ENCODE data around the gene BCL11B.

BCL11B gene

DNA sequence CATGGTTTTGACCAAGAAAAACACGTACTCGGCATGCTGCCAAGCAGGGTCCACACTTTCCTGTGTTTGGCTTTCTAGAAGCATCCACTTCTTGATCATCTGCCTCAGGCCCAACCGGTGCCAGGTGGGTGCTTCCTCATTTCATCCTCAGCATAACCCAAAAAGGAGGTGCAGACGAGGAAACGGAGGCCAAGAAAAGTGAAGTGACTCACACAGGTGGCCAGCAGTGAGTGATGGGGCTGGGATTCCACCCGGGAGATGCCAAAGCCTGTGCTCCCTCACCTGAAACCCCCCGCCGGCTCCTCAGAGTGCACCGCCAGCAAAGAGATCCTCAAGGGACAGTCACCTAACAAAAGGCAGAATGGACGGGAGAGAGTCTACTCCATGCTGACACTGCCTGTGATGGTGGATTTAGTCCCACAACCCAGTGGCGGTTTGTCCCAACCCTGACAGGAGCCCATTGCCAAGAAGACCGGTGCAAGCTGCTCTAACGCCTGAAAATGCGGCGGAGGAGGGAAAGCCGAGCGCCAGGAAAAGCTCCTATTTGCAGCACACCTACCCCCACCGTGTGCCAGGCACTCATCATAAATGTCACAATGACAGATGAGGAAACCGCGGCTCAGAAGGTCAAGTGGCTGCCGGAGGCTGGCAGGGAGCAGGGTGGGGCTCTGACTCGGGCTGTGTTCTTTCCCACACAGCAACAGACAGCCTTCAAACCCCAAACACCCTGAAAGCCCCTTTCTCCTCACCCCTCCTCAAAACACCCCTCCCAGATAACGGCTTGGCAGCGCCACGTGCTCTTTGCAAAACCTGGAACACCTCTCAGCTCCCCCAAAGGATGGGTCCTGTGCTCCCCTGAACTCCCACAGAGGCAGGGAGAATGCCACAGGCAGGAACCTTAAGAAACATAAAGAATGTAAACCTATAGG is 18.8 kb downstream of the BCL11B start:
- DNase-seq, result no peak

DNA sequence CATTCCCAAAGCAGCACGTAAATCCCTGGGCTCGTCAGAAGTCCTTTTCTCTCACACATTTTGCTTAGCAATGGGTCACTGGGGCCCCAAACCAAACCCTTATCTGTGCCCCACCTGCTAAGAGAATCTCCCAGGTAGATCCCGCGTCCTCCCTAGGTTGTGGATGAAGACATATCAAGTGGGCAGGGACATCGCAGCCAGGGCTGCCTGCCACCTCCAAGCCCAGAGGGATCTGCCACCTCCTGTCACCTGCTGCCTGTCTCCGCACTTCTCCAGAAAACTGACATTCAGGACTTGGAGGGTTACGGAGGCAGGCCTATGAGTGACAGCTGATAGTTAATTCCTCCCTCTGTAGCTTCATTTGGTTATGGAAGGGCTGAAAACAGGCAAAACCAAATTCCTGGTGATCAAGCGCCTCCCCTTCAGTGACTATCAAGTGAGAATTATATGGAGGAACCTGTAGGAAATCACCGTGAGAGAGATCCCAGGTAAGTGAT is 19.5 kb downstream of the BCL11B start:
- DNase-seq, result no peak

DNA sequence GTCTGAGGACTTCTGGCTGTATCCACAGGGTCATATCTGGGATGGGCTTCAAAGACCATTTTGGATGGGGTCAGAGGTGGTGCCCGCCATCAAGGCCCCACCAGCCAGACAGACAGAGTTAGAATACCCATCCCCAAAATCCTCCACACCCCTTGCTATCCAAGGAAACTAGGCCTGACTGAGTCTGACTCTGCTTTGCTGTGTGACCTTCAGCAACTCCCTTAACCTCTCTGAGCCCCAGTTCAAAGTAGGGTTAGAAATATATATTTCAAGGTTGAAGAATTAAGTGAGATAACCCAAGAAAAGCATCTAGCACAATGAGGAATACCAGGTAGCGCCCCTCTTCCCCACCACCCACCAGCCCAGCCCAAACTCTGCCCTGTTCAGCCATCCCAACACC is 20.3 kb downstream of the BCL11B start:
- no peak for DNase-seq

DNA sequence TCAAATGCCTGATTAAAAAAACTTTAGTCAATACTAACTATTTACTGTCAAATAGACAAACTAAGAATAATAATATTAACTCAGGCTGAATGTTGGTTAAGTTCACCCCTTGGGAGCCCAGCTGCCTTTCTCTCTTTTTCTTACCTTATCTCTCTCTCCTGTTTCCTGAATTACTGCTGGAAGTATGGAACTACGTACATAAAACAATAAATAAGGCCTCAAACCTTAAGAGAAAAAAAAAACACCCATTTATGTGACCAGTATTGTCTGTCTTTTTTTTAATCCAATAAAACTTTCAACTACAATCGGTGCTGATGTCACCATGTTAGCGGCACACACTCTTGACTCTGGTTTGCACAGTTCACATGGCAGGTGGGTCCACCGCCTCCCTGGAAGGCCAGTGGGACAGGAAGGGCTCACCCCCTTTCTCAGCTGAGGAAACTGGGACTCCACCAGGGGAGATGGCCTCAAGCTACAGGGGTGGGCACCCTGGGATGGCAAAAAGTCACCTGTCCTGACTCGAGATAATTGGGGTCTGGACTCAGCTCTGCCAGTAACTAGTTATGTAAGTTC is 21.3 kb downstream of the BCL11B start:
- DNase-seq, result no peak

DNA sequence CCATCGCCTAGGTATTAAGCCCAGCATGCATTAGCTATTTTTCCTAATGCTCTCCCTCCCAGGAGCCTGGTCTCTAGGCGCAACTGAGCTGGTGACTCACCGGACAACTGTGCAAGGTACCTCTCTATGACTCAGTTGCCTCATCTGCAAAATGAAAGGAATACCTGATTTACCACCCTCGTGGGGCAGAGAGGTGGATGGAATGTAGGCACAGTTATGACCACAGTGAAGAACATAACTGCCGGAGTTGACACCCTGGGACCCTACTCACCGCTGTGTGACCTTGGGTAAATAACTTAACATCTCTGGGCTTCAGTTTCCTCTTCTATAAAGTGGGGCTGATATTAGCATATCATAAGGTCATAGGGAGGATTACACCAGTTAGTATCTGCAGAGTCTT is 22.6 kb downstream of the BCL11B start:
- DNase-seq, result no peak

DNA sequence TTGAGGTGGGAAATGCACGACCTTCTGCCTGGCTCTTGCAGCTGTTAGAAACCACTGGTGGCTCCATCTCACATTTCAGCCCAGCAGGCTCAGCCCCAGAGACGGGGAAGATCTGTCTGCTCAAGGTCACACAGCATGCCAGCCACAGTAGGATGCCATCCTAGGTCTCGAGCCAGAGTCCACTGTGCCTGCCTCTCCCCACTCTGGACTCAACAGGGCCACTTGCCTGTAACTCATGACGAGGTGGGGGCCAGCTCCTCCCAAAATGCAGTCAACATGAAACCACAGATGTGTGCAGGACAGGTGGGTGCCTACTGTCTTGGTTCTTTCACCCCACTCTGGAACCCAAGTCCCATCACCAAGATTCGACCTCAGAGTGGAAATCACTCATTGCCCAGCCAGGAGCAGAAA is 23.2 kb downstream of the BCL11B start:
- no peak for DNase-seq

DNA sequence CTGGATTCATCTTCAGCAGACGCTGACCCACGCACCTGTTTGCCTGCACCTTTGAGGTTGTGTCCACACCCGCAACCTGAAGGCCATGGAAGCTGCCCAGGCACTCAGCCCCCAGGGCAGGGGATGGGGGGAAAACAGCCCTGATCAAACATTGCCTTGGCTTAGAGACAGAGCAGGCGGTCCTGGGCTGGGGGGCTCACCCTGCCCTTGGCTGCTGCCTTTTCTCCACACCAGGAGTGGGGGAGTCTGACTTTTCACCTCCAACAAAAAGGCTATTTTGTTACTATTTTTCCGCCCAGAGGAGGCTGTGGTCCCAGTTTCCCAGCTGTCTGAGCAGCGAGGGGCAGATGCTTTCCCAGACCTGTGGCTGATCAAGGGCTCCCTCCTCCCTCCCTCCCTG is 24.2 kb downstream of the BCL11B start:
- DNase-seq, result no peak

DNA sequence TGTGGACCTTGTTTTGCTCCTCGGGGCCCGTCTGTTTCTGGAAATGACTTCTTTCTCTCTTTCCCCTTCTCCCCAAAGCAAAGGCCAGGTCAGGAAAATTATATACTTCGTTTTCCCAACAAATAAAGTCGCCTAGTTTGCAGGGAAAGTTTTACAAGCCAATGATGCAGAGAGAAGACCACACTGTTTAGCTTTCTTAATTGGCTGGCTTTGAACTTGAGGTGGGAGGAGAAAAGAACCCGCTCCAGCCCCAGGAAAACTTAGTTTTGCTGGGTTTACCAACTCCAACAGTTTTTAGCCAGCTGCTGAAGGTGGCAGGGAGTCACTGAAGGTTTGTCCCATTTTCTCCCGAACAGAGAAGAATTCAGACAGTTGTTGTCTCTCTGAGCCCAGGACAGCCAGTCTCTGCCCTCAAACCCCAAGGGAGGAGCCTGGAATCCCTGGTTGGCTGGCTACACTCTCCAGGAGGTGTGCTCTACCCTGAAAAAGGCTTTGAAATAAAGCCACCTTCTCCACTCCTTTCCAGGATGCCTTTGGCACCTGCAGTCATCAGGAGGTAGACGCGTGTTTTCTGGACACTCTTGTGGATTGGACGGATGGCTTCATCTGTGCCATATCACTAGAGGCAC is 24.8 kb downstream of the BCL11B start:
- DNase-seq, result no peak

DNA sequence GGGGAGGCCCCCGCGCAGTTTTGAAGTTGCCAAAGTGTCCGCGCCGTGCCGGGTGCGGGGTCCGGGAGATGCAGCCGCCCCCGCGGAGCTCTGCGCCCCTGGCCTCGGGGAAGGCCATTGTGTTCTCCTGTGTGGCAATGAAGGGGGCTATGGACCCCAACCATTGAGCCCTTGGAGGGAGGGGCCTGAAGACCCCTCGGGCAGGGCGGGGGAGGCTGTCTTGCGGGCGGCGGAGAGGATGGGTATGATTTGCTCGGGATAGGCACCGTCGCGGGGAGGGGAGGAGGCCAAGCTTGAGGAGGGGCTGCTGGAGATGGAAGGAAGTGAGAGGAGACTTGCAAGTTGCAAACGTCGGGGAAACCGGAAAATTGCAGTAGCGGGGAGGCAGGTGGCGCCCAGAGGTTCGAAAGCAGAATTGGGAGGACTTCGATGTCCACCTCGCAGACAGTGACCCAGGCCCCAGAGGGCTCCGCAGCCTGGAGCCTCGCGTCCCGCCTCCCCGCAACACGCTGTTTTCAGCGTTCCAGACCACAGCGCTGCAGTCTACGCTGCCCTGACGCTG is 25.4 kb downstream of the BCL11B start:
- DNase-seq, result no peak

DNA sequence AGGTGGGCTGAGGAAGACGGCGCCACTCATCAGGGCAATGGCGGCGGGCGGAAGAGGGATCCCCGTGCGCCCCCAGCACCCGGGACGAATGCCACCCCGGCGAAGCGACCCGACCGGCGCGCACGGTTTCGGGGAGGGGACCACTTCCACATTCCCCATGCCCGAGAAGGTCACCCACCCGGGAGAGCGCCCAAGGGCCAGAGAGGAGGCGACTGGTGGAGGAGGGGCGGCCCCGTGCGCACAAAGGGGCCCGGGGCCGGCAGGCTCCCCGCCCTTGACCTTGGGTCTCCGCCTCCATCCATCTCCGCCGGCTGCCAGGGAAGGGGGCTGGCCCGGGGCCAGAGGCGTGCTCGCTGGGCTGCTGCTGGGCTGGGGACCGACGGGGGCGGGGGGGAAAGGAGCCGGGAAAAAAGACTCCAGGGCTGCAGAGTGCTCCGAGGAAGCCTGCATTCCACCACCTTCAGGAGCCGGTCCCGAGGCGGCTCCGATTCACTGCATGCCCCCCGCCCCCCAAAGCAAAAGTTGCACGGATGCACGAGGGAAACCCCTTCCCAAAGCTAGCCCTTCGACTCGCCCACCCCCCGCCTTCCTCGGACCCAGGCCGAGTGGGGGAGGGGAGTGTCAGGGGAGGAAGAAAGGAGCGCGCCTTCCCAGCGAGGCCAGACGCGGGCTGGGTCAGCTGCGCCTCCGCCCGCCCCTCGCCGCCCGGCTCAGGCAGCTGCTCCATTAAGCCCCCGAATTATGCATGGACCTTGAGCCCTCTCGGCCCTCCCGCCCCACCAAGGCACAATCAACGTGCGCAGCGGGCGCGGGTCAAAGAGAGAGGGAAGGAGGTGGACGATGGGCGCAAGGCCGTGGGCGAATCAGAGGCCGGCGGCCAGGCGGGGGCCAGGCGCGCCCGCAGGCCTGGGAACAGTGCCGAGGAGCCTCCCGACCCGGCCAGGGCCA is 26.2 kb downstream of the BCL11B start:
- DNase-seq, result no peak

DNA sequence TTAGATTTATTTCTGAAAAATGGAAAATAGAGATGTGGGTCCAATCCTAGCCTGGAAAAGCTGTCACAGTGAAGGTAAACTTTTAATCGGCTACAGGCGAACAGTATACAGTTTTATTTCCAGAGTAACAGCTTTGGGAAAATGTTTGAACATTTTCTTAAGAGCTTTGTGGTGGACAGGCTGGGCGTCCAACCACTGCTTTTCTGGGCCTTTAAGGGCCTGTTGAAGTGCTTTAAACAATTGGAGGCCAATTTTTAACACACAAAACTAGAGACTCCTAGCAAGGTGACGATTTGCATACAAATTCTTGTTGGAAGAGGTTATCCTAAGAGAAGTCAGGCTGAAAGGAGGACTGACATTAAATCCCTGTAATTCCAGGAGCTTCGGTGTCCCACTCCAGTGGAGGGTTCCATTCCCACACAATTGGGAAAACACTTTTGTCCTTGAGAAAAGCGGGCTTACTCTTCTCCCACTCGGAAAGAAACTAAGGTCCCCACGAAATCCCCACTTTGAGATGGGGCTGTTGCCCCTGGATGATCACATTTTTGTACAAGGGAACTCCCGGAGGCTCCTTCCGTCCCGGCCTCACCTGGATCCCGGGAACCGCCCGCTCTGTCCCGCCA is 26.9 kb downstream of the BCL11B start:
- DNase-seq, result no peak

DNA sequence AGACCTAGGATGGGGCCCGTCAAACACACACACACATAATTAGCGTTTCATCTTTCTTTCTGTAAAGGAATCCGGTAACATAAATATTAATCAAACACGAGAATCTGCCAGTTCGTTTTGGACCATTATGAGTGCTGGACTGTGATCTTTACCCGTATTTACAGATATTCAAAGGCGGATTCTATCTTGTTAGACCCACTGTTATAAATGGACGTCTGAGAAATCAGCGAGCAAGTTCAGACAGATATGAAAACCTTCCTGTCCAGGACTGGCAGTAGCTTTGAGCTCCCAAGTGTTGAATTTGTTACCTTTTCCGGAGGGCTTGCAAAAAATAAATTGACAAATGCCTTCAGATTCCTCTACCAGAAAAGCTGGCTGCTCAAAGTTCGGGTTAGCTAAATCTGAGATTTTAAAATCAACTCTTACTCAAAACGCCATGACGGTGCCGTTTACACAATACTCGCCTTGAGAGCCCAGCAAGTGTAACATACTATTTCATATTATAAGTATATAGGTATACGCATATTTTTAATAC is 27.6 kb downstream of the BCL11B start:
- DNase-seq, result no peak

DNA sequence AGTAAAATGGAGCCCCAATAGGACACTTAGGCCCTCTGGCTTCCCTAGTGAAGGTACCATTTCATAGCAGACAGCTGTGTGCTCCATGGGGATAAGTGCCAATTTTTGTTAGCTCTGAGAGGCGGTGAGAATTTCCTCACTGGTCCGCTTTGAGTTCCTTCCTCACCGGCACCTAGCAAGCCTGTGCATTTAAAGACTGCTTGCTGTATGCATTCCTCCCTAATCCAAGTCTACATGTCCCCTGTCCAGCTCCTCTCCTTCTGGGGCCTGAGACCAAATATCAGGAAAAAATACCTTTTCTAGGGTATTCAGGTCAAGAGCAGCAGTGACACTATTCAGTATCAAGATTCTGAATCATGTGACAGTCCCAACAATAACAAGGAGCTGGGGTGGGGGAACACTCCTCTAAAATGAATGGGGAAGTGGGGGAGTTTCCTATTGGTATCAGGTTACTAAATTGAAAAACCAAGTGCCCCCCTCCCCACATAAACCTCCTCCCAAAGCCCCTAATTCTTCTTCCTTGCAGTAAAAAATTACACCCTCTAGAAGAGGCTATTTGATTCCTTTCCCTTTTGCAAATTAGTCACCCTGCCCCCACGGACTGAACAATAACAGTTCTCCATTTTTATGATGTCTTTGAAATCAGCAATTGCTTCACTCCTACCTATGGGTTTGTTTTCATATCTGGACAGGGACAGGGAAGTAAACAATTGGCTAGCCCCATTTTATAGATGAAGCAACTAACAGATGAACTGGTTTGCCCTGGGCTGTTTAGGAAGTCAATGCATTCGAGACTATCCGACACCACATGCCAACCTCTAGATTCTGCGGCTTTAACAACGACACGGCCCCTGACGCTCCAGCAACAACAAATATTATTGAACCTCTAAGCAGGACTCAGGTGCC is 28.9 kb downstream of the BCL11B start:
- DNase-seq, result no peak

DNA sequence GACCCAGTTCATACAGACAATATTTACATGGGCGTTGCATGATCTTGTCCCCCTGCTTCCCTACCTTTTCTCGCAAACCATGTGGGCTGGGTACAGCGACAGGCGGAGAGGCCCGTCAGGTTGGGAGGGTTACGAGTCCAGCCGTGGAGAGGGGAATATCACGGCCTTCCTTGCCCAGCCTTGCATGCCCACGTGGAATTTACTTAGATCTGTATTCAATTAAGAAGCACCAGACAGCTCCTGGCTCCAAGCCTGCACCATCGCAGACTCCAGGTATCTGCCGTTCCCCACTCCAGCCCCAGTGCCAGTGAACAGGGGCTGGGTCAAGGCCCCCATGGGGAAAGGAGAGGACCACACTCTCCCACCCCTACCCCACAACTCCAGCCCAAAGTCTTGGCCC is 29.8 kb downstream of the BCL11B start:
- no peak for DNase-seq

DNA sequence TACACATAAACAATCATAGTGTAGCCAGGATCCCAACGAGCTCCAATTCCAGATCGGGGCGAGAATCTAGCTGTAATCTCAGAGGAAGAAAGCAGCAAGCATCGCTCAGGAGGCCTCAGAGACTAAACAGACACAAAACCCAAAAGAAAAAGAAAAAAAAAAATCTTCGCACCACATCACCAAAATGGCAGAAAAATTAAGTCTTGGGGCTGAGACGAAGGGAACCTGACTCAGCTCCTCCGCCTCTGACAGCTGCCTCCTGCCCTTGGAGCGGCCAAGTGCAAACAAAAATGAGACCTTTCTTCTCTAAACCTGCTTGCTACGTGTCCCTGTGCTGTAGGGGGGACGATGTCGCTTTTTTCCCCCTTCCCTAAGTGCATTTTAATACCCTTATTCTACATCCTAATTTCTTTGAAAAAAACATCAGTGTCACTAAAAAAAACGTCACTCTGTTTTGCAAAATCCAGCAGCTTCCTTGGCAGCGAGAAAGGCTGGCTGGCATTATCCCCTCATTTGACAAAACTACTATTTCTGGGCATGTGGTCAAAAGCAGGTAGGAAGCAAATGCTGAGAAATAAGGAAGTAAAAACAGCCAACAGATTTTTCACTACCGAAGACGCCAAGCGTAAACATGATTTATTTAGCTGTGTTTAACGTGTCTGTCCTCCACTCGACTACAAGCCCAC is 30.5 kb downstream of the BCL11B start:
- no peak for DNase-seq

DNA sequence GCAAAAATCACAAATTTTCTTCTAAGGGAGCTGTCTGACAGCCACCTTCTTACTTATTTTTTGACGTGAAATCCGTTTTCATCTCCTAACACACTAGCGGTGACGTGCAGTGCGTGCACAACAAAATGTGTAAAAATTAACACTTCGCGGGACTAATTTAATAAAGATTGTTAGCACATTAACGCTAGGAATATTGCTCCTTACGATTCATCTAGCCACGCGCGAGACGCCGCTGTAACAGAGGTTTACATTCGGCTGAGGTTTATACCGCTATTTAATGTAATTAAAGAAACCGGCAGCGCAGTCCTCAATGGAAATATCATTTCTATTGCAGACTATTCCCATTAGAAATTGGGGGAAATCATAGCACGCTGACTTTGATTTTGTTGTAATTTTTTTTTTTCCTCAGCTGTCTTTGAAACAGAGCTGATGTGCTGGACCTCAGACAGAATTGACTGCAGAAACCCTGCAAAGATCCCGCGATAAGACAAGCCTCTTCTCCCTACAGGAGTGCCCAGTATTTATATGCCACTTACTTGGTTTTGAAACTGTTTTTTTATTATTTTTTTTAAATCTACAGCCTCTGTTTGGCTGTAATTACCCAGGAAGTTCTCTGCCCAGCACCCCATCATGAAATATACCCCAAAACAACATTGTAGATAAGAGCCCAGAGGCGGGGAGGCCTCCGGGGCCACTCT is 31.2 kb downstream of the BCL11B start:
- no peak for DNase-seq

DNA sequence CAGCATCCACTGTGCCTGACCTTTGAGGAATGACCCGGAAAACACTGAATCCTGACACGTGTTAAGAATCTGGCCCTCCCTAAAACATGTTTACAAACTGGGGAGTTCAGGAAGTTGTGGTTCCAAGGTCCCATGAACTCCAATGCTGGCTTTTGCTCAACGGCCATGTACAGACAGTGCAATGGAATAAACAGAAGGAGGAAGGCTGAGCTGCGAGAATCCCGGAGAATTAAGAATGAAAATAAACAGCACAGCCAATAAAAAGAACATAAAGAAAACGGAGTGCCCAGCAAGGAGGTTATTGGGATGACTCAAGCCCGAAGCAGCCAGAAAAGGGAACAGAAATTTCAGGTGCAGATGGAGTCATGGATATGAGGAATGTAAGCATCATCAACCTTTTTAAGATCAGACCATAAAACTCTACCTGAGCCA is 32.3 kb downstream of the BCL11B start:
- no peak for DNase-seq

DNA sequence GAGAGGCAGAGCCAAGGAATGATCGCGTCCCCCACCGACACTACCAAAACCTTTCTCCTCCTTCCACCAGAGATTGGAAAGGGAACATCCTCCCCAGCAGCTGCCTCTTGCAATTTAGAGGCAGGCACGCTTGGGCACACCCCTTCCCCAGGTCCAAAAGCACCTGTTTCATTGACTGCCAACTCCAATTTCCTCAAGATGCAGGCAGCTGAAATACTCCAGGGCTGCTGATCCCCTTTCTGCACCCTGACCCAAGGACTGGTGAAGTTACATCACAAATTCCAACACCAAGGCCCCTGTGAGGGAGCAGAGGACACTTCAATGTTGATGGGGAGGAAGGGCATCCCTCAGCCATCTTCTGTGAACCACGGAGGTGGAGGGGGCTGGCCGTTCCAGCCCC is 33.8 kb downstream of the BCL11B start:
- no peak for DNase-seq

DNA sequence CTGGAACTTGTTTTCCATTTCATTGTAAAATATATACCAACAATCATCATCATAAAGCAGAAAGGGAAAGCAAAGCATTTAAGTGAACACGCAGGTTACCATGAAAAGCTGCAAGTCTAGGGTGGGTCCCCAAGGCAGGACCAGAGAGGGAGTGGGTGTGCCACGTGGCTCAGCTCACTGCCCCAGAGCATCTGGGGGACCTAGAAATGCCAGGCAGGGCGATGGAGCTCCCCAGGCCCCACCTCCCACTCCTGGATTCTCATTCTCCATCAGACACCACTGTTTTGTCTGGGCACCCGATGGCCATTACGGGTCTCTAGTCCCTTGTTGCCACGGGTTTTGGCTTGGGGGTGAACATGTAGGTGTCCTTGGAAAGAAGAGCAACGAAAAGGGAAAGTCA is 34.7 kb downstream of the BCL11B start:
- DNase-seq, result no peak

Data from DMS 273 treated with DMSO at 0.1 percent for 48 hours (cell line).